Peyer's patch (tissue), 4 donors: ENCODE results near the gene SLC1A2.

Experiments used
- CTCF ChIP-seq, 6 experiments: fragments of 450-650 bp in 4 of 6; fragments of 200-600 bp in 2 of 6; sonication (generic) in 1 of 6; IDR thresholded peaks; one replicate each; pipeline ENCODE4 v1.5.1; 2017 to 2019; ENCODE audit warnings: antibody characterized with exemption in 6 of 6, mild to moderate bottlenecking in 3 of 6, moderate library complexity in 1 of 6
- POLR2A ChIP-seq, 2 donors: fragments of 450-650 bp; IDR thresholded peaks; one replicate each; pipeline ENCODE4 v1.5.1; 2017; ENCODE audit warnings: antibody characterized with exemption in 2 of 2, mild to moderate bottlenecking in 2 of 2, moderate library complexity in 2 of 2

DNA sequence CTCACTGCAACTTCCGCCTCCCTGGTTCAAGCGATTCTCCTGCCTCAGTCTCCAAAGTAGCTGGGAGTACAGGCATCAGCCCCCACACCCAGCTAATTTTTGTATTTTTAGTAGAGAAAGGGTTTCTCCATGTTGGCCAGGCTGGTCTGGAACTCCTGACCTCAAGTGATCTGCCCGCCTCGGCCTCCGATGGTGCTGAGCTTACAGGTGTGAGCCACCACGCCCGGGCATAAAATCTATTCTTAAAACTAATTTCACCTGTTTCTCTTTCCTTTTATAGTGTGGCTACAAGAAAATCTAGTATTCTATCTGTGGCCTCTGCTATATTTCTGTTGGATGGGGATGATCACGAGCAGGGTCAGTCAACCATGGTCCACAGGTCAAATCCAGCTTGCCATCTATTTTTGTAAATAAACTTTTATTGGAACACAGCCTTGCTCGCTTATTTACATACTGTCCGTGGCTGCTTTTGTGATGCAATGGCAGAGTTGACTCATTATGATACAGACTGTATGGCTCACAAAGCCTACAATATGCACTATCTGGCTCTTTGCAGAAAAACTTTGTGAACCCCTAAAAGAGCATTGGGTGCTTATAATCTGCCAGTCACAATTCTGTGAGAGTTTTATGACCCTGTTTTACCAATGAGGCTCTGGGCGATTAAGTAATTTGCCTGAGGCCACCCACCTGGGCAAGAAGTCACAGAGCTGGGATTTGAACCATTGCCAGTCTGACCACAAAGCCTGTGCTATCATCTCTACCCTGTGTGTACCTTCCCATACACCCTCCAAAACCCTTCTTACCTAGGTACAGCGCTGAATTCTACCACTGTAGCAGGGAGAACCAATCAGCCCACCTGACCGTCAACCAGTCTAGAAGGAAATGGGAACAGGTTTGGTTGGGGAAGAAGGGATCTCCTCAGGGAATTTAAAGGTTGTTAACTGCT, 28.3 kb downstream of the SLC1A2 start:
- TF ChIP-seq CTCF (IDR thresholded peaks at IDR 0.05) (no peak), POLR2A (IDR thresholded peaks at IDR 0.05) (no peak)
